Testis (tissue), 2 donors: ENCODE results near the gene DAZAP1.

Source experiments
- CTCF ChIP-seq, 3 experiments: fragments of 450-650 bp in 2 of 3; fragments of 200-600 bp in 1 of 3; sonication (generic) in 1 of 3; IDR thresholded peaks; one replicate each; pipeline ENCODE4 v1.5.1; 2016 to 2019; ENCODE audit warnings: antibody characterized with exemption in 3 of 3, mild to moderate bottlenecking in 2 of 3, moderate library complexity in 1 of 3
- POLR2A ChIP-seq: fragments of 450-650 bp; IDR thresholded peaks from one replicate; pipeline ENCODE4 v1.6.1; 2017; ENCODE audit warnings: antibody characterized with exemption, mild to moderate bottlenecking, moderate library complexity

GRCh38 chr19:1402411-1403070, 4.8 kb upstream of the DAZAP1 start:
- TF ChIP-seq CTCF (IDR thresholded peaks at IDR 0.05) (no peak), POLR2A (no peak)
